BLaER1 treated with 17β-estradiol and CSF1 and Interleukin-3, amounts not matched to agents 10 nM and 100 nM (cell line): ENCODE measurements around the gene PTPN14.
A peak's percentile ranks its signal among the peaks of the same experiment; 100 is the strongest.

Source experiments
- H3K27ac ChIP-seq, 11 experiments: shearing (Covaris generic); formaldehyde crosslinking; 2 replicates each; pipeline ENCODE4 v1.8.1; 2022
- H3K27me3 ChIP-seq, 11 experiments: shearing (Covaris generic); formaldehyde crosslinking; 2 replicates each; pipeline ENCODE4 v1.8.1; 2022
- H3K36me3 ChIP-seq, 11 experiments: shearing (Covaris generic); formaldehyde crosslinking; 2 replicates each; pipeline ENCODE4 v1.8.1; 2022
- H3K4me1 ChIP-seq, 10 experiments: shearing (Covaris generic); formaldehyde crosslinking; 2 replicates each; pipeline ENCODE4 v1.8.1; 2022
- H3K4me2 ChIP-seq, 11 experiments: shearing (Covaris generic); formaldehyde crosslinking; 2 replicates each; pipeline ENCODE4 v1.8.1; 2022
- H3K4me3 ChIP-seq, 10 experiments: shearing (Covaris generic); formaldehyde crosslinking; 2 replicates each; pipeline ENCODE4 v1.8.1; 2022
- H3K9ac ChIP-seq, 11 experiments: shearing (Covaris generic); formaldehyde crosslinking; 2 replicates each; pipeline ENCODE4 v1.8.1; 2022
- H3K9me3 ChIP-seq, 11 experiments: shearing (Covaris generic); formaldehyde crosslinking; replicated peaks in 1 of 11; 2 replicates each; pipeline ENCODE4 v1.8.1; 2022
- H4K20me1 ChIP-seq, 11 experiments: shearing (Covaris generic); formaldehyde crosslinking; 2 replicates each; pipeline ENCODE4 v1.8.1; 2022
- Cebpa-rat ChIP-seq, 11 experiments: shearing (Covaris generic); IDR thresholded peaks; 2 replicates each; pipeline ENCODE4 v1.8.1; 2022

PTPN14 gene

DNA sequence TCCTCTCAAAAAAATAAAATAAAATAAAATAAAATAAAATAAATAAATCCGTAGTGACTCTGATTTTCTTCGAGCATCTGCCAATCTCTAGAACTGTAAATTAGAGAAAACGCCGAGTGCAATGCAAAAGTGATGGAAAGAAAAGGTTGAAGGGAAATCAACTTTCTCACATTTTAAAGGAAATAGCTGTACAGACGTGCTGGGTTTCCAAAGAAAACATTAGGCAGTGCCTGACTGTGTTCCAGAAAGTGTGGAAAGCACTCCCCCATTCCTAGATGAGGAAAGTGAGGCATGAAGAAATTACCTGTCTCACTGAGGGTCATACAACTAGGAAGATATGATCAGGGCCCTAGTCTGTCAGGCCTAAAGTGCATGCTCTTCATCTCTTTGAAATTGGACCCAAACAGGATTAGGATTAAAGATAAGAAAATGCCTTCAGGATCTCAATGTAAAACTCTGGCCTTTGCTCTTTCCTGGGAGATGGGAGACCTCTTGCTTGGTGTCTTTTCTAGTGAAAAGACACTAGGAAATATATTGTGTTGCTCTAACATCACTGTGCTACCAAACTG, 1.8 kb upstream of the PTPN14 start:
- Histone ChIP-seq H3K4me2 (no peak overlapping the region), H3K27ac (no peak overlapping the region), H3K27me3 (peaks cover 30 to 44% (median 39%) of the 10 kb centered on the region in 11 experiments), H3K4me1 (peaks cover 4 to 16% (median 12%) of the 10 kb centered on the region in 10 experiments; a peak in 18 of 20 replicates), H3K9me3 (no peaks in the 10 kb centered on the region), H3K9ac (no peak overlapping the region), H4K20me1 (no peaks in the 10 kb centered on the region), H3K4me3 (no peak overlapping the region), H3K36me3 (no peaks in the 10 kb centered on the region)
- TF ChIP-seq Cebpa-rat (IDR thresholded peaks at IDR 0.05), result no peak

DNA sequence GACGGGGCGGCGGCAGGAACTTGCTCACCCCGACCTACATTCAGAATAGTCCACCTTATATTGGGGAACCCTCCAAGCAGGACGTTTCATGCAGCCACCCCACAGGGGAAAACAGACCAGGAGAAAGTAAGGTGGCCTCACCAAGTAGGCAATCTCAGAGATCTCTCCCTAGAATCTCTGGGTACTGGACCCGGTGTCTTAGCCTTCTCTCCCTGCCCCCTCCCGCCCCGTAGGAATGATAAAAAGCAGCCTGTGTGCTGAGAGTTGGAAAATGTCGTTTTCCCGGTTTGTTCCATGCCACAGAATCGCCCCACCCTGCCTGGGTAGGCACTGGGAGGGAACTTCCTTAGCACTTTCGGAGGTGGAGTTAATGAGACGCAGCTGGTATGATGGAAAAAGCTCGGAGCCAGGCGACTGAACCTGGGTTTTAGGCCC, 789 bp upstream of the PTPN14 start:
- Histone ChIP-seq H3K4me3 (peak overlapping the region; percentile 69 to 82 (median 77)), H3K4me2 (peak overlapping the region; percentile 89 to 100 (median 98)), H4K20me1 (no peaks in the 10 kb centered on the region), H3K9me3 (no peaks in the 10 kb centered on the region), H3K27ac (peak overlapping the region in 3 of 11 experiments; percentile 2 to 34 (median 30); a peak in 4 of 22 replicates), H3K36me3 (no peaks in the 10 kb centered on the region), H3K4me1 (peaks cover 0 to 11% (median 7%) of the 10 kb centered on the region in 10 experiments; a peak in 13 of 20 replicates), H3K27me3 (peaks cover 30 to 44% (median 39%) of the 10 kb centered on the region in 11 experiments), H3K9ac (peak overlapping the region; percentile 22 to 78 (median 71); a peak in 21 of 22 replicates)
- no peak for TF ChIP-seq Cebpa-rat (IDR thresholded peaks at IDR 0.05)

DNA sequence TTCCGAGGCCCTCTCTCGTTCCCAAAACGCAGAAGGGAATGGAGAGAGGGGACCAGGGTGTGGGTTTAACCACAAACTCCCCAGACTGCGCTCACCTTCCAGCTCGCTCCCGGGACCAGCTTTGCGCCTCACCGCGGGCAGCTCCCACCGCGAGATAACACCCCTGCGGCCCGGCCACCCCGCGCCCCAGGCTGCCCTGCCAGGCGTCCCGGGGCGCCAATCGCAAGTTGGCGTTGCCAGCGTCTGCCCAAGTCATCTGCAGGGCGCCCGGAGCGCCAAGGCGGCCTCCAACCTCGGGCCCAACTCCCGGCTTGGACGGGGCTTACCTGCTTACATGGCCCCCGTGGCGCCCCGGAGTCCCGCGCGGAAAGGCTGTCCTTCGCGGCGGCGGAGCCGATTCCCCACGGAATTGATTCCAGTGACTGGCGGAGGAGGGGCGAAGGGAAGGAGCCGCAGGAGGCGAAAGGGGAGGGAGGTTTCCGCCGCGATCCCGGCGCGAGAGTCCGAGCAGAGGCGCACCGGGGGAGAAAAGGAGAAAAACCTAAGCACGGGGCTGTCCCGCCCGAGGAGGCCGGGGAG, 456 bp downstream of the PTPN14 start:
- H3K27ac ChIP-seq, result peak overlapping the region in 4 of 11 experiments; percentile 26 to 44 (median 34); a peak in 5 of 22 replicates
- H3K36me3 ChIP-seq, result no peaks in the 10 kb centered on the region
- TF ChIP-seq Cebpa-rat (IDR thresholded peaks at IDR 0.05), result no peak
- H4K20me1 ChIP-seq, result no peaks in the 10 kb centered on the region
- peaks cover 0 to 11% (median 7%) of the 10 kb centered on the region in 10 experiments; a peak in 13 of 20 replicates for H3K4me1 ChIP-seq
- peaks cover 30 to 44% (median 39%) of the 10 kb centered on the region in 11 experiments for H3K27me3 ChIP-seq
- peak overlapping the region; percentile 89 to 100 (median 98) for H3K4me2 ChIP-seq
- peak overlapping the region; percentile 22 to 78 (median 71); a peak in 21 of 22 replicates for H3K9ac ChIP-seq
- no peaks in the 10 kb centered on the region for H3K9me3 ChIP-seq
- peak overlapping the region; percentile 69 to 82 (median 77) for H3K4me3 ChIP-seq

DNA sequence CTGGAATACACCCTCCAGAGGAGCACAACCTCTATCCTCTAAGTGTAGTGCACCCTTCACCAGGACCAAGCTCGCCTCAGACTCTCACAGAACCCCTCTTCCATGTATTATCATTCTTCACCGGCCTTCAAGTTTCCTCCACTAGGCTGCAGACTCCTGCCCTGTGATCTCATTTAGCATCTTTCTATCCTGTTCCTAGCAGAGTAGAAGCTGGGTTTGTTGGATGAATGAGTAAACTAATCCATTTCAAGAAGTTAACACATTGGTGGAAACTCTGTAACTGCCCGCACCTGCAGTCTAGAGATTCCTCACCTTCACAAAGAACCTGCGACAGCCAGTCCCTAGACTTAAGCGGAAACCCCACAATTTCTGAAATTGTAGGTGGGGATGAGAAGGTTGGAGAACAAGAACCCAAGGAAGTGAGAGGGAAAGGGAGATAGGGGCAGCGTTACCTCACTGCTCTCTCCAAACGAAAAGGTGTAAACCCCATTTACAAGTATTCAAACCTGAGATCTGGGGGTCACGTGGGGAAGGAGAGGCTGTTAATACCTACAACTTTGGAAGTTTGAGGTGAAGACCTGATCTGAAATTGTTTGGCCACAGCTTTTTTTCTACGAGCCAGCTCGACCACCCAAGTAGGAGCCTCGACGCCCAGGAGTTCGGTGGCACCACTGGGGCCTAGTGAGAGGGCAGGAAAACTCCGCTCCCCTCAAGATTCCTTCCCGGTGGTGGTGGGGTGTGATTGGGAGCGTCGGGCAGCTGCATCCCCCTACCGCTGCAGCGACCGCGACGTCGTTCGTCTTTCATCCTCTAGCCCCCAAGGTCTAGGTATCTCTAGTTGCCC, 1.2 kb downstream of the PTPN14 start:
- no peak overlapping the region for H3K9ac ChIP-seq
- H3K27me3 ChIP-seq, result peaks cover 30 to 44% (median 39%) of the 10 kb centered on the region in 11 experiments
- peak overlapping the region in 7 of 10 experiments; percentile 72 to 82 (median 77); a peak in 11 of 20 replicates for H3K4me3 ChIP-seq
- no peaks in the 10 kb centered on the region for H3K36me3 ChIP-seq
- H3K4me1 ChIP-seq, result peaks cover 0 to 11% (median 7%) of the 10 kb centered on the region in 10 experiments; a peak in 13 of 20 replicates
- TF ChIP-seq Cebpa-rat (IDR thresholded peaks at IDR 0.05), result no peak
- H3K4me2 ChIP-seq, result peak overlapping the region in 9 of 11 experiments; percentile 89 to 100 (median 96); a peak in 13 of 22 replicates
- no peaks in the 10 kb centered on the region for H3K9me3 ChIP-seq
- no peak overlapping the region for H3K27ac ChIP-seq
- no peaks in the 10 kb centered on the region for H4K20me1 ChIP-seq

DNA sequence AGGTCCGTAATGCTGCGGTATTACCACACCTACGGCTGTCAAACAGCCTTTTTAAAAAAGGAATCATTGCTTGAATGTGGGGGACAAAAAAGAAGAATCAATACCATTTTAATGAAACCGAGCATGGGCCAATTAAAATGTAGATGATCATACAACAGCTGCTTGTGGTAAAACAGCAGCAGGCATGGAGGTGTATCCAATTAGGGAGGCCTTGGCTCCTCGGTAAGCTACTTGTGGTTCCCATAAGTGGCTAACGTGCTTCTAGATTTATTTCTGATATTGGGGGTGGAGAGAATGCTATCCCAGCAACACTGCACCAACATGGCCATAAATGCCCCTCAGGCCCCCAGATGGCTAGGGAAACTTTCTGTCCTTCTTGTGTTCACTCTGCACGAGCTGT, 1.8 kb downstream of the PTPN14 start:
- H4K20me1 ChIP-seq, result no peaks in the 10 kb centered on the region
- no peaks in the 10 kb centered on the region for H3K9me3 ChIP-seq
- H3K4me1 ChIP-seq, result peaks cover 0 to 11% (median 7%) of the 10 kb centered on the region in 10 experiments; a peak in 13 of 20 replicates
- H3K36me3 ChIP-seq, result no peaks in the 10 kb centered on the region
- H3K4me2 ChIP-seq, result no peak overlapping the region
- no peak overlapping the region for H3K27ac ChIP-seq
- H3K27me3 ChIP-seq, result peaks cover 30 to 44% (median 39%) of the 10 kb centered on the region in 11 experiments
- no peak for TF ChIP-seq Cebpa-rat (IDR thresholded peaks at IDR 0.05)
- H3K4me3 ChIP-seq, result no peak overlapping the region
- no peak overlapping the region for H3K9ac ChIP-seq

DNA sequence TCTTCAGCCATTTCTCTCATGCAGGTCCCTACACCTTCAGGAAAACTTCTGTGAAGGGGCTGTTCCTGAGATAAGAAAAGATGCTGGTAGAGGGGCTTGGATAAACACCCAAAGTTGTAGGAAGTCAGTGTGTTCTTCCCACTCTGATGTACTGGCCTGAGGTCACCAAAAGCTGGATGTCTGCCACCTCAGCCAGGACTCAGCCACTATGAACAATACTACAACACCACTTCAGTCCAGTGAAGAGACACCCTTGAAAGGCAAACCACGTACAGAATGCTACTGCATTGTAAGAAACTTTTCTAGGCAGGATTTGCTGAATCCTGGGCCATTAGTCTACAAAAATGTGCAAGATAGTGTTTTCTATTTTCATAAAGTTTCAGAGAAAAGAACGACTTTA, 2.4 kb downstream of the PTPN14 start:
- H3K4me2 ChIP-seq, result no peak overlapping the region
- no peaks in the 10 kb centered on the region for H3K9me3 ChIP-seq
- peaks cover 30 to 44% (median 39%) of the 10 kb centered on the region in 11 experiments for H3K27me3 ChIP-seq
- H3K27ac ChIP-seq, result no peak overlapping the region
- no peaks in the 10 kb centered on the region for H4K20me1 ChIP-seq
- no peaks in the 10 kb centered on the region for H3K36me3 ChIP-seq
- H3K4me3 ChIP-seq, result no peak overlapping the region
- H3K4me1 ChIP-seq, result peaks cover 0 to 11% (median 7%) of the 10 kb centered on the region in 10 experiments; a peak in 13 of 20 replicates
- TF ChIP-seq Cebpa-rat (IDR thresholded peaks at IDR 0.05), result no peak
- no peak overlapping the region for H3K9ac ChIP-seq

DNA sequence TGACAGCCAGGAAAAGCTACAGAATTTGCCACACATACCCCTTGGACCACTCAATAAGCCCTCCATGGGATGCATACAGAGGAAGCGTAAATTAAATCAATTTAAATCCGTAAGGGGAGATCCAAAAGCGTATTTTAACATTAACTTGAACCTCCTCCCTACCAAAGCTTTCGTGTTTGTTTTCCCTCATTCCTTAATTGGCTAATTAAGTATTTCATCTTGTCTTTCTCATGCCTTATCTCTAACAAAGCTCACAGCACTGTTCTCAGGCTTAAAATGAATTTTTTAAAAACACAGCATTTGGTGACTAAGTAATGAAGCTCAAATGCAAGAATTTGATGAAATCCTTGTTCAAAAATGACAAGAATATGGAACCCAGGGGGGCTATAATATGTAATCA, 3.1 kb downstream of the PTPN14 start:
- Histone ChIP-seq H3K4me1 (peaks cover 0 to 11% (median 7%) of the 10 kb centered on the region in 10 experiments; a peak in 13 of 20 replicates), H3K27me3 (peaks cover 30 to 43% (median 38%) of the 10 kb centered on the region in 11 experiments), H3K4me3 (no peak overlapping the region), H3K4me2 (no peak overlapping the region), H3K9me3 (no peaks in the 10 kb centered on the region), H3K36me3 (no peaks in the 10 kb centered on the region), H3K27ac (no peak overlapping the region), H3K9ac (no peak overlapping the region), H4K20me1 (no peaks in the 10 kb centered on the region)
- TF ChIP-seq Cebpa-rat (IDR thresholded peaks at IDR 0.05), result no peak

DNA sequence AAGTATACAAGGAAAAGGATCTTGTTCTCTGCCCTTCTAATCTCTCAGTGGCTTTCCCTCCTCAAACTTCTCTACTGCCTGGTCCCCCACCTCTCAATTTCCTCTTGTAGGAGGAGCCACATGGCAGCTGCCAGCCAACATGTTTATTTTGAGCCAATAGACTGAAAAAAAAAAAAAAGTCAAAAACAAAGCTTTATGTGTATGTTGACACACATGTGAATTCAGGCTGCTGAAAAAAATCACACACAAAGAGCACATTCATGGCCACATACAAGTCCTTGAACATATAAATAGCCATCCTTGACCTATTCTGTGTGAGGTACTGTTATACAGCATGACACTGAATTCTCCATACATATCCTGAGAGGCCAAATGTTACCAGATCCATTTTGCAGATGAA, 3.7 kb downstream of the PTPN14 start:
- Histone ChIP-seq H3K36me3 (no peaks in the 10 kb centered on the region), H3K9ac (no peak overlapping the region), H3K4me1 (peaks cover 0 to 11% (median 8%) of the 10 kb centered on the region in 10 experiments; a peak in 14 of 20 replicates), H3K4me3 (no peak overlapping the region), H3K9me3 (no peaks in the 10 kb centered on the region), H3K4me2 (no peak overlapping the region), H3K27ac (no peak overlapping the region), H4K20me1 (no peaks in the 10 kb centered on the region), H3K27me3 (peaks cover 29 to 38% (median 33%) of the 10 kb centered on the region in 11 experiments)
- no peak for TF ChIP-seq Cebpa-rat (IDR thresholded peaks at IDR 0.05)
